B cell (primary cell): ENCODE results near the gene NTRK2.

ENCODE experiments used
- CTCF ChIP-seq: fragments of 200-600 bp; IDR thresholded peaks from one replicate; pipeline ENCODE4 v1.8.0; 2022; ENCODE audit warnings: antibody characterized with exemption, mild to moderate bottlenecking
- EZH2 ChIP-seq: IDR thresholded peaks from 2 replicates; pipeline ENCODE4 v1.6.1; 2012; ENCODE audit warnings: borderline replicate concordance, low read depth, mild to moderate bottlenecking, moderate library complexity, low read length; ENCODE audit not compliant: insufficient read depth, poor library complexity, severe bottlenecking

DNA sequence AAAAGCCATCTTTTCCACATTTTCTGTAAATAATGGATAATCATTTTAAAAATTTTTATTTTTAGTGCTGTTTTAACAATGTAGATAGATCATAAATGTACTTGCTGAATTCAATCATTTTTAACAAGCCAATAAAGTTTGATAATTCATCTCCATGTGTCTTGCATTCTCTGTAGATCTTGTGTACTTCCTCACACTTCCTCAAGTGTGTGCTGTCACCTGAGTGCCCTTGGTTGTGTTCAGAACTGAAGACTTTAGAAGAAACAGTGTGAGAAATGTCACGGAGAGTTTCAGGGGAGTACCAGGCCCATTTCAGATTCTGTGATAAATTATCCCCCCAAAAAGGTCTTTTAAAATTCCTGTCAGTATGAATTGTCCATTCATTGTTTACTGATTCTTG, 146.0 kb downstream of the NTRK2 start:
- TF ChIP-seq CTCF (no peak), EZH2 (no peak)
